Uterus (tissue), 2 donors: Measurements from ENCODE around the gene IL17RD.

Source experiments
- CTCF ChIP-seq, 4 experiments: fragments of 200-600 bp in 2 of 4; fragments of 450-650 bp in 2 of 4; sonication (generic) in 2 of 4; IDR thresholded peaks; one replicate each; pipeline ENCODE4 v1.5.1; 2016 to 2019; ENCODE audit warnings: antibody characterized with exemption in 4 of 4, mild to moderate bottlenecking in 2 of 4, moderate library complexity in 1 of 4
- POLR2A ChIP-seq, 2 donors: fragments of 450-650 bp; IDR thresholded peaks; one replicate each; pipeline ENCODE4 v1.6.1; 2016; ENCODE audit warnings: antibody characterized with exemption in 2 of 2, mild to moderate bottlenecking in 1 of 2, moderate library complexity in 1 of 2

GRCh38 chr3:57081173-57081572, 84.0 kb downstream of the IL17RD start:
- TF ChIP-seq CTCF (IDR thresholded peaks at IDR 0.05) (no peak), POLR2A (IDR thresholded peaks at IDR 0.05) (no peak)
